SK-N-SH treated with all-trans-retinoic acid at 6 μM for 48 hours (cell line): ENCODE data around the gene PASD1.

Experiments
- ATAC-seq: fragments of 200-7000 bp; cut with Tn5 transposase; 3 replicates; pipeline ENCODE4 v1.9.1; 2020; ENCODE audit warnings: mild to moderate bottlenecking, moderate library complexity
- BACH2 ChIP-seq: fragments of 250-450 bp; sonication (Bioruptor Pico); IDR thresholded peaks from 2 replicates; pipeline ENCODE4 v1.9.0; 2021; ENCODE audit warnings: mild to moderate bottlenecking, borderline replicate concordance
- CREB5 ChIP-seq: fragments of 250-450 bp; sonication (Bioruptor Pico); IDR thresholded peaks from 2 replicates; pipeline ENCODE4 v1.5.1; 2020; ENCODE audit warnings: low read depth, mild to moderate bottlenecking, moderate library complexity
- CSDC2 ChIP-seq: fragments of 250-450 bp; sonication (Bioruptor Pico); IDR thresholded peaks from 2 replicates; pipeline ENCODE4 v1.5.0; 2020; ENCODE audit warnings: mild to moderate bottlenecking, moderate library complexity
- CSRNP3 ChIP-seq: fragments of 250-450 bp; sonication (Bioruptor Pico); IDR thresholded peaks from 2 replicates; pipeline ENCODE4 v1.5.1; 2021; ENCODE audit warnings: mild to moderate bottlenecking, moderate library complexity
- ESRRG ChIP-seq: fragments of 250-450 bp; sonication (Bioruptor Pico); IDR thresholded peaks from 2 replicates; pipeline ENCODE4 v1.6.1; 2021; ENCODE audit warnings: mild to moderate bottlenecking
- GLIS3 ChIP-seq: fragments of 250-450 bp; sonication (Bioruptor Pico); IDR thresholded peaks from 2 replicates; pipeline ENCODE4 v1.5.0; 2020; ENCODE audit warnings: mild to moderate bottlenecking, moderate library complexity
- ISL1 ChIP-seq: fragments of 250-450 bp; sonication (Bioruptor Pico); IDR thresholded peaks from 2 replicates; pipeline ENCODE4 v2.1.2; 2022; ENCODE audit warnings: mild to moderate bottlenecking, moderate library complexity
- OSR1 ChIP-seq: fragments of 250-450 bp; sonication (Bioruptor Pico); IDR thresholded peaks from 2 replicates; pipeline ENCODE4 v1.8.0; 2022; ENCODE audit warnings: moderate library complexity, mild to moderate bottlenecking, inconsistent platforms
- PATZ1 ChIP-seq: fragments of 250-450 bp; sonication (Bioruptor Pico); IDR thresholded peaks from 2 replicates; pipeline ENCODE4 v1.8.0; 2020; ENCODE audit warnings: mild to moderate bottlenecking, moderate library complexity, borderline replicate concordance
- POU6F1 ChIP-seq: fragments of 250-450 bp; sonication (Bioruptor Pico); IDR thresholded peaks from 2 replicates; pipeline ENCODE4 v1.8.0; 2021; ENCODE audit warnings: low read depth, mild to moderate bottlenecking, moderate library complexity, borderline replicate concordance
- PPARA ChIP-seq: fragments of 250-450 bp; sonication (Bioruptor Pico); IDR thresholded peaks from 2 replicates; pipeline ENCODE4 v1.5.0; 2020; ENCODE audit warnings: mild to moderate bottlenecking, borderline replicate concordance
- RARB ChIP-seq: fragments of 250-450 bp; sonication (Bioruptor Pico); IDR thresholded peaks from 2 replicates; pipeline ENCODE4 v1.8.0; 2021; ENCODE audit warnings: mild to moderate bottlenecking, moderate library complexity
- SNAI2 ChIP-seq: fragments of 250-450 bp; sonication (Bioruptor Pico); IDR thresholded peaks from 2 replicates; pipeline ENCODE4 v1.5.0; 2020; ENCODE audit warnings: mild to moderate bottlenecking, moderate library complexity
- TCF4 ChIP-seq: fragments of 250-450 bp; sonication (Bioruptor Pico); IDR thresholded peaks from 2 replicates; pipeline ENCODE4 v1.8.0; 2021; ENCODE audit warnings: mild to moderate bottlenecking, moderate library complexity, borderline replicate concordance
- TSHZ2 ChIP-seq: fragments of 250-450 bp; sonication (Bioruptor Pico); IDR thresholded peaks from 2 replicates; pipeline ENCODE4 v1.5.0; 2020; ENCODE audit warnings: mild to moderate bottlenecking, moderate library complexity
- ZC3H10 ChIP-seq: fragments of 250-450 bp; sonication (Bioruptor Pico); IDR thresholded peaks from 2 replicates; pipeline ENCODE4 v1.5.1; 2021; ENCODE audit warnings: mild to moderate bottlenecking, moderate library complexity
- ZFP3 ChIP-seq: fragments of 250-450 bp; sonication (Bioruptor Pico); IDR thresholded peaks from 2 replicates; pipeline ENCODE4 v1.5.0; 2020; ENCODE audit warnings: mild to moderate bottlenecking, moderate library complexity
- ZFP30 ChIP-seq: fragments of 450-650 bp; formaldehyde crosslinking; IDR thresholded peaks from 2 replicates; pipeline ENCODE4 v1.5.0; 2022; ENCODE audit warnings: mild to moderate bottlenecking, moderate library complexity
- ZNF565 ChIP-seq: fragments of 450-650 bp; formaldehyde crosslinking; conservative IDR thresholded peaks from 2 replicates; pipeline ENCODE4 v1.5.0; 2020; ENCODE audit warnings: low read depth, mild to moderate bottlenecking, moderate library complexity
- ZNF70 ChIP-seq: fragments of 450-650 bp; formaldehyde crosslinking; IDR thresholded peaks from 2 replicates; pipeline ENCODE4 v1.5.0; 2020; ENCODE audit warnings: mild to moderate bottlenecking, moderate library complexity
- ZNF8 ChIP-seq: fragments of 450-650 bp; formaldehyde crosslinking; IDR thresholded peaks from 2 replicates; pipeline ENCODE4 v1.5.0; 2020; ENCODE audit warnings: mild to moderate bottlenecking, moderate library complexity

Gene PASD1

GRCh38 chrX:151680805-151681204 is 117.3 kb downstream of the PASD1 start (continued):
- no peak for TF ChIP-seq PATZ1 (CRISPR knock-in tag)
- no peak for TF ChIP-seq TCF4 (CRISPR knock-in tag)
- TF ChIP-seq ZFP3 = no peak
- TF ChIP-seq SNAI2 (CRISPR knock-in tag) = no peak
- no peak for TF ChIP-seq BACH2
- TF ChIP-seq ZC3H10 (CRISPR knock-in tag) = no peak
- TF ChIP-seq CSDC2 = no peak
- TF ChIP-seq, all 23 proteins: peak for 0

GRCh38 chrX:151687635-151688034 is 124.2 kb downstream of the PASD1 start:
- no peak for ATAC-seq
- TF ChIP-seq PPARA (CRISPR knock-in tag) (no peak), TSHZ2 (CRISPR knock-in tag) (no peak), ZFP3 (no peak), ZNF8 (CRISPR knock-in tag) (no peak), ZNF565 (CRISPR knock-in tag) (no peak), GLIS3 (CRISPR knock-in tag) (no peak), BACH2 (no peak), ZFP30 (CRISPR knock-in tag) (no peak), OSR1 (CRISPR knock-in tag) (no peak), ISL1 (no peak)

- TF ChIP-seq POU6F1 (no peak), CSDC2 (no peak), BACH2 (no peak), ZNF565 (CRISPR knock-in tag) (no peak), ZNF8 (CRISPR knock-in tag) (no peak), RARB (CRISPR knock-in tag) (no peak), SNAI2 (CRISPR knock-in tag) (no peak), PPARA (CRISPR knock-in tag) (no peak), ZFP3 (no peak), GLIS3 (CRISPR knock-in tag) (no peak), CSRNP3 (no peak), CREB5 (CRISPR knock-in tag) (no peak), TCF4 (CRISPR knock-in tag) (no peak), PATZ1 (CRISPR knock-in tag) (no peak), ESRRG (no peak), ZNF70 (CRISPR knock-in tag) (no peak)
- ATAC-seq = no peak
Measured at GRCh38 chrX:151688695-151689094, 125.2 kb downstream of the PASD1 start.
